LNCAP (cell line): Measurements from ENCODE around the gene DTD1.

Source experiments
- TF ChIP-seq, protein P1 (sequence below): fragments of 450-650 bp; IDR thresholded peaks from 2 replicates; pipeline ENCODE4 v1.5.1; 2017; ENCODE audit warnings: mild to moderate bottlenecking

The DTD1 gene

GRCh38 chr20:18633411-18633810, 45.6 kb downstream of the DTD1 start:
- TF ChIP-seq, protein P1, sequence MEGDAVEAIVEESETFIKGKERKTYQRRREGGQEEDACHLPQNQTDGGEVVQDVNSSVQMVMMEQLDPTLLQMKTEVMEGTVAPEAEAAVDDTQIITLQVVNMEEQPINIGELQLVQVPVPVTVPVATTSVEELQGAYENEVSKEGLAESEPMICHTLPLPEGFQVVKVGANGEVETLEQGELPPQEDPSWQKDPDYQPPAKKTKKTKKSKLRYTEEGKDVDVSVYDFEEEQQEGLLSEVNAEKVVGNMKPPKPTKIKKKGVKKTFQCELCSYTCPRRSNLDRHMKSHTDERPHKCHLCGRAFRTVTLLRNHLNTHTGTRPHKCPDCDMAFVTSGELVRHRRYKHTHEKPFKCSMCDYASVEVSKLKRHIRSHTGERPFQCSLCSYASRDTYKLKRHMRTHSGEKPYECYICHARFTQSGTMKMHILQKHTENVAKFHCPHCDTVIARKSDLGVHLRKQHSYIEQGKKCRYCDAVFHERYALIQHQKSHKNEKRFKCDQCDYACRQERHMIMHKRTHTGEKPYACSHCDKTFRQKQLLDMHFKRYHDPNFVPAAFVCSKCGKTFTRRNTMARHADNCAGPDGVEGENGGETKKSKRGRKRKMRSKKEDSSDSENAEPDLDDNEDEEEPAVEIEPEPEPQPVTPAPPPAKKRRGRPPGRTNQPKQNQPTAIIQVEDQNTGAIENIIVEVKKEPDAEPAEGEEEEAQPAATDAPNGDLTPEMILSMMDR: no peak

DNA sequence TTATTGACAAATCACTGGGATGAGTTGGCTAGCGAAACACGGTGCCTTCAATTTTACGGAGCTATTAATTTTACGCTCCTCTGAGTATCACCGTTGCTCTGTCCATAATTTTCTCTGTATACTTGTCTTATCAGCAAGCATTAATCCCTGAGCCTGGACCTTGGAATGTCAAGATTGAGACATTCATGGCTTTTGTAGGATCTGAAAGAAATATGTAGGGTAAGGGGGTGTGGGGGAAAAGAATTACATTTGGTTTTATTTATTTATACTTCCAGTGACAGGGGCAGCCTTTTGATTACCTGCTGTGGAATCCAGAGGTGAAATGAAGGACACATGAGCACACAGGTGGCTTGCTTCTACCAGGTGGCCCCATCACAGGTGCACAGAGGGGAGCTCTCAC, 46.6 kb downstream of the DTD1 start:
- TF ChIP-seq, protein P1: no peak

DNA sequence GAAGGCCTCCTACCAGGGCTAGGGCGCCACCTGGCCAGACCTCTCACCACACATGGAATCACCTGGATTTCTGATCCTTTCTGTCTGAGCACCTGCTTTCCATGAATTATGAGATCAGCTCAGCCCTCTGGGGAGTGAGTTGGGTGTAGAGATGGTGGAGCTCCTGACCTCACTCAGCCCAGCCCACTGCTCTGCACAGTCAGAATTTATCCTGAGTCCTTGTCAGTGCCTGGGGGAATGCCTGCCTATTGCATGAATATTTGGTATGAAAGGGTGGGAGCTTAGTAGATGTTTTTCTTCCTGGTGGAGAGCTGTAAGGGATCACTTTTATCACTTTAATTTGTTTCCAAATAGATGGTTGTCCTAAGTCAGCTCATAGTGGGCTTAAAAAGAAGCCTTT, 47.5 kb downstream of the DTD1 start:
- TF ChIP-seq, protein P1: no peak

- TF ChIP-seq, protein P1: no peak
Observed at GRCh38 chr20:18637224-18637623, 49.4 kb downstream of the DTD1 start.

GRCh38 chr20:18638768-18639167, 50.9 kb downstream of the DTD1 start:
- TF ChIP-seq, protein P1: no peak

DNA sequence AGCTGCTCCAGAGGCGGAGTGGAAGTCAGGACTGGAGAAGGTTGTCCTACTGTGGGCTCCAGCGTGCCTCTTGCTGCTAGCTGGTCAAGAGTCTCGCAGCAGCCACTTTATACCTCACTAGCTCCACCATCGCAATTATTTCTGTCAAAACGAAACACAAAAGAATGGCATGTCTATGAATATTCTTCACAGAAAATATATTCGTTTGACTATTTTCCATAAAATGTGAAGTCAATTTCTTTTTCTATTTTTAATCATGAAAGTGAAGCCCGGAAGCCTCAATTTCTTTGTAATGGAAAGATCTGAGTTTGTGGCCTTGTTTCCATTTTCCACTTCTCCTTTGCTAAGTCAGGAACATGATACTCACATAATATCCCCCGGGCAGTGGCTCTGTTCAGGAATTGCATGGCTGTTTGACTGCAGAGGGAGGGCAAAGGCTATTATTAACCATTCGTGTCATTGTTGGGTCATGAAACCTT, 51.7 kb downstream of the DTD1 start:
- TF ChIP-seq, protein P1: no peak

GRCh38 chr20:18645196-18645745, 57.4 kb downstream of the DTD1 start:
- TF ChIP-seq, protein P1: no peak

GRCh38 chr20:18645851-18646250, 58.0 kb downstream of the DTD1 start:
- TF ChIP-seq, protein P1: no peak
